Liver (tissue), 3 donors: ENCODE data around the gene SIL1.

ENCODE experiments used
- GABPA ChIP-seq, 2 donors: IDR thresholded peaks in 1 of 2; conservative IDR thresholded peaks in 1 of 2; 2 replicates each; pipeline ENCODE4 v1.6.1; 2016; ENCODE audit warnings: antibody characterized with exemption in 2 of 2, mild to moderate bottlenecking in 1 of 2, moderate library complexity in 1 of 2
- HNF4A ChIP-seq, 2 donors: conservative IDR thresholded peaks; 2 replicates each; pipeline ENCODE4 v1.6.1; 2016; ENCODE audit warnings: antibody characterized with exemption in 2 of 2, mild to moderate bottlenecking in 2 of 2
- JUND ChIP-seq, 2 donors: IDR thresholded peaks; 2 replicates each; pipeline ENCODE4 v1.6.1; 2016; ENCODE audit warnings: antibody characterized with exemption in 2 of 2
- SP1 ChIP-seq: IDR thresholded peaks from 2 replicates; pipeline ENCODE4 v1.6.1; 2018; ENCODE audit warnings: antibody characterized with exemption, mild to moderate bottlenecking
- TAF1 ChIP-seq: conservative IDR thresholded peaks from 2 replicates; pipeline ENCODE4 v1.6.1; 2016; ENCODE audit warnings: antibody characterized with exemption, mild to moderate bottlenecking
- YY1 ChIP-seq: IDR thresholded peaks from 2 replicates; pipeline ENCODE4 v1.6.1; 2016; ENCODE audit warnings: antibody characterized with exemption, mild to moderate bottlenecking
- TF ChIP-seq, protein P1 (sequence below): fragments of 150-350 bp; IDR thresholded peaks from 2 replicates; pipeline ENCODE4 v1.5.1; 2017; ENCODE audit warnings: improper control_type of control experiment, low read depth, low read length; ENCODE audit not compliant: missing input control
- TF ChIP-seq, protein P2 (sequence below): IDR thresholded peaks from 2 replicates; pipeline ENCODE4 v1.6.1; 2016; ENCODE audit warnings: antibody characterized with exemption
- donor health status: healthy.
- donor health status: healthy.

DNA sequence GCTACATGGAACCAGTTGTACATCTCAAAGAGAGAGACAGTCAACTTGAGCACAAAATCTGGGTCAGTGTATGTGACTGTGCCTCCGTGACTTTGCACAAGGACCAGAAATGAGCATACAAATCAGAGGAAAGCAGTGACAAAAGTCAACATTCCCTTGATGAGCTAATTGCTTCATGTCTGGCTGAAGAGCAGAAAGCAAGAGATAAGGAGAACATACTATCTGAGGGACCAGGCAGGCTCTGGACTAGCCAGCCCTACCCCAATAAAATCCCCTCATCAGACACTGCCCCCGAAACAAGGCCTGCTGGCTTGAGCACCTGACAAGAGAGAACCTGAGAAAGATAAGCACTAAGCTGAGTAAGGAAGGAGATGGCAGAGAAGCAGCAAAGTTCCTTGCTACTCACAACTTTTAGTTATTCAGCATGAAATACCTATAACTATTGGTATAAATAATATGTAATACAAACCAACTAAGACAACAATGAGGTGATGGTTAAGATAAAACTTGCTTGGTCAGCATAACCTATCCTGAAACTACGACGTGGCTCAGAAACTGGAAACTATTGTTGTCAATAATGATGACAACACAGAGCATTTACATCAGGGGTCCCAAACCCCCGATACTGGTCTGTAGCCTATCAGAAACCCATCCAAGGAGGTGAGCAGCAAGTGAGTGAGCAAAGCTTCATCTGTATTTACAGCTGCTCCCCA lies 9.5 kb downstream of the SIL1 start:
- TF ChIP-seq SP1 (peak; percentile 38), TAF1 (no peak), HNF4A (conservative IDR thresholded peaks at IDR 0.05) (peak; percentile 46 to 56), YY1 (no peak), GABPA (IDR thresholded peaks at IDR 0.05 in 1 of 2, conservative IDR thresholded peaks at IDR 0.05 in 1 of 2) (no peak), JUND (IDR thresholded peaks at IDR 0.05) (no peak)
- TF ChIP-seq, protein P1, sequence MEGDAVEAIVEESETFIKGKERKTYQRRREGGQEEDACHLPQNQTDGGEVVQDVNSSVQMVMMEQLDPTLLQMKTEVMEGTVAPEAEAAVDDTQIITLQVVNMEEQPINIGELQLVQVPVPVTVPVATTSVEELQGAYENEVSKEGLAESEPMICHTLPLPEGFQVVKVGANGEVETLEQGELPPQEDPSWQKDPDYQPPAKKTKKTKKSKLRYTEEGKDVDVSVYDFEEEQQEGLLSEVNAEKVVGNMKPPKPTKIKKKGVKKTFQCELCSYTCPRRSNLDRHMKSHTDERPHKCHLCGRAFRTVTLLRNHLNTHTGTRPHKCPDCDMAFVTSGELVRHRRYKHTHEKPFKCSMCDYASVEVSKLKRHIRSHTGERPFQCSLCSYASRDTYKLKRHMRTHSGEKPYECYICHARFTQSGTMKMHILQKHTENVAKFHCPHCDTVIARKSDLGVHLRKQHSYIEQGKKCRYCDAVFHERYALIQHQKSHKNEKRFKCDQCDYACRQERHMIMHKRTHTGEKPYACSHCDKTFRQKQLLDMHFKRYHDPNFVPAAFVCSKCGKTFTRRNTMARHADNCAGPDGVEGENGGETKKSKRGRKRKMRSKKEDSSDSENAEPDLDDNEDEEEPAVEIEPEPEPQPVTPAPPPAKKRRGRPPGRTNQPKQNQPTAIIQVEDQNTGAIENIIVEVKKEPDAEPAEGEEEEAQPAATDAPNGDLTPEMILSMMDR = no peak
- TF ChIP-seq, protein P2, sequence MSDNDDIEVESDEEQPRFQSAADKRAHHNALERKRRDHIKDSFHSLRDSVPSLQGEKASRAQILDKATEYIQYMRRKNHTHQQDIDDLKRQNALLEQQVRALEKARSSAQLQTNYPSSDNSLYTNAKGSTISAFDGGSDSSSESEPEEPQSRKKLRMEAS = no peak
